Measurements from ENCODE around the gene HOXB7.

The HOXB7 gene

DNA sequence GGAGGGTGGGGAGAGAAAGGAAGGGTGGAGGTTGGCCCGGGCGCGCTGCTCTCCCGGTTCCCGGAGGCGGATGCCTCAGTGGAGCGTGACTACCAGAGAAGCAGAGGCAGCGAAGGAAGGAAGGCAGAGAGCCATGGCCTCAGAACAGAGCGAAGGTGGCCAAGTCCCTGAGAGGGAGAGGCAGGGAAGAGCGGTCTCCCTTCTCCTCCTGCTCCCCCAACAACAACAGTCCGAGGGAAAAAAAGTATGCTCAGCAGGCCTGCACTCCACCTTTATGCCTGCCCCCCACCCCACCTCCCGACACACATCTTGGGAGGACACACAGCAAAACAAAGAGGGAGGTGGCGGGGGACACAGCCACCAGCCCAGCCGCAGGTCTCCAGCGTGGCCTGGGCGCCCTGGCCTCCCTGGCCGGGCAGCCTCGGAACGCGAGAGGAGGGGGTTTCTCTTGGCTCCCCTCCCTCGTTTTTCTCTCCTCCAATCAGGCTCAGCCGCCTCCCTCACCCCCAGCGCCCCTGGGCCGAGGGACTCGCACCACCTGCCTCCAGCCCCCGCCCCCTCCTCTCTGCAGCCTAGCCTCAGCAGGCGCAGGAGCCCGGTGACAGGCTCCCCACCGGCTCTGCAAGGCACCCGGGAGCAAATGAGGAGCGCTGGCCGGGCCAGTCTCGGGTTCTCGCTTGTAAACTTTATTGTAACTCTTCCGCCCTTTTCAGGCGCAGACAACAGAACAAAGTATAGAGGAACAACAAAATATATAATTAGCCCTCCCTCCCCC lies 1.1 kb upstream of the HOXB7 start:
- WGBS = 1% methylated on average over 36 of the region's 36 CpGs
- H3K4me1 ChIP-seq (ENCODE audit: insufficient read depth, low read length) = peaks cover 2% of the 10 kb centered on the region; the same call in 1 of the 2 replicates
- H3K27me3 ChIP-seq (ENCODE audit: insufficient read depth, low read length) = peaks cover 100% of the 10 kb centered on the region
- no peak overlapping the region; the same call in 1 of the 2 replicates for H3K4me3 ChIP-seq (ENCODE audit: low read length)
- no peak overlapping the region for H3K27ac ChIP-seq (ENCODE audit: low read depth, low read length)
- no peaks in the 10 kb centered on the region for H3K9me3 ChIP-seq (ENCODE audit: insufficient read depth, low read depth, low read length)
- H3K36me3 ChIP-seq (ENCODE audit: insufficient read depth, low read length) = no peaks in the 10 kb centered on the region
- no peak overlapping the region for H3K9ac ChIP-seq (ENCODE audit: low read depth, low read length)

DNA sequence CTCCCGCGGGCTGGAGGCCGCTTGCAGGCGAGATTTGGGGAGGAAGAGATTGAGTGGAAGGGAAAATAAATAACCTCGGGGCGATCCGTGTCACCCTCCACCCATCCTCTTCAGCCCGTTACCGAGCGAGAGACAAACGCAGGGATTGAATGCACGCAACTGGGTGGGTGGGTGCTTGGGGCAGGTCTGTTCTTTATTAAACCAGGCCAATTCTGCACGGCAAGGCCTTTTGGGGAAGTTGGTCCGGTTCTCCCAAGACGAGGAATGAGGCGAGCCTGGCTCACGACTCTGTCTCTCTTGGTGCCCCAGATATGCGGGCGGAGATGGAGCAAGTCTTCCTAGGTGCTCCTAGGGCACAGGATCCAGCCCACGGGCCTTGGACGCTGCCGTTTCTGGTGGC lies 396 bp upstream of the HOXB7 start:
- Histone ChIP-seq H3K9me3 (ENCODE audit: insufficient read depth, low read depth, low read length) (no peaks in the 10 kb centered on the region), H3K4me1 (ENCODE audit: insufficient read depth, low read length) (peaks cover 2% of the 10 kb centered on the region; the same call in 1 of the 2 replicates), H3K36me3 (ENCODE audit: insufficient read depth, low read length) (no peaks in the 10 kb centered on the region), H3K4me3 (ENCODE audit: low read length) (peak overlapping the region; percentile 26; the same call in 1 of the 2 replicates), H3K27ac (ENCODE audit: low read depth, low read length) (no peak overlapping the region), H3K9ac (ENCODE audit: low read depth, low read length) (no peak overlapping the region), H3K27me3 (ENCODE audit: insufficient read depth, low read length) (peaks cover 100% of the 10 kb centered on the region)
- WGBS = 5% methylated on average over 21 of the region's 22 CpGs

DNA sequence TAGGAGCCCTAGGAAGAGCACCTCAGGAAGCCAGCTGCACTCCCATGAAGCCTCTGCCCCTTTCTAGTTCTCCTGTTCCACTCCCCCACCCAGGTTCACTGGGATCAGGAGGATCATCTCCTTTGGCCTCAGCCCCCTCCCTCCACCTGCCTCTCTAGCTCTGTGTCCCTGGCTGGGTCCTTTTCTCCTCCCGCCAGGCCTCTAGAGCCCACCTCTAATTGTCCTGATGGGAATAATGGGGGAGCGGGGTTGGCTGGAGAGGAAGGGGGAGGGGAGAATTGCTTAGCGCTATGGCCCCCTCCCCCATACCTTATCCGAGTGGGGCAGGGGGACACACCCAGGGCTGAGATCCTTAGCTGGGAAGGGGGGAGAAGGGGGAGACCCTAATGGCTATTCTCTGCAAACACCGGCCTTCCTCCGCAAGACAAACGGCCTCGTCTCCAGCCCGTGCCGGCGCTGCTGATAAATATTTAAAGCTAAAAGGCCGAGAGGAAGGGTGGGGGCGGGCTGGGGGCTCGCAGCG lies 997 bp downstream of the HOXB7 start:
- 2% methylated on average over 11 of the region's 15 CpGs for WGBS
- Histone ChIP-seq H3K27me3 (ENCODE audit: insufficient read depth, low read length) (peaks cover 100% of the 10 kb centered on the region), H3K9ac (ENCODE audit: low read depth, low read length) (no peak overlapping the region)

DNA sequence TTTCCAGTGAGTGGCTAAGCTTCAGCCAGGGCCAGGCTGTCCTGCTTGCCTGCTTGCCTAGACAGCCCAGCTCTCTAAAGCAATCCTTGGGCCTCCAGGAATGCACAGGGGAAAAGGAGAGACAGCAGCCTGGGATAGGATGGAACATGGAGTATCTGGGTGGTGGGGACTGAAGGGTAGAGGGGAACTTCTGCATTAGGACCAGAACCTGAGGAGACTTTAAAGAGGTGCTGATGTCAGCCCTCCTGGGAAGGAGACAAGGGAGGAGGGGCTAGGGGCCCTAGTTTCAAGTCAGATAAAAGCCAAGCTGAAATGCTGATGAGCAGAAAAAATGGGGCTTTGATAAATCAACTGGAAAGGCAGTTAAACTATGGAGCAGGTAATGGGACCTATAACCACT lies 1.8 kb downstream of the HOXB7 start:
- Histone ChIP-seq H3K27ac (ENCODE audit: low read depth, low read length) (no peak overlapping the region), H3K9me3 (ENCODE audit: insufficient read depth, low read depth, low read length) (no peaks in the 10 kb centered on the region), H3K36me3 (ENCODE audit: insufficient read depth, low read length) (no peaks in the 10 kb centered on the region), H3K4me3 (ENCODE audit: low read length) (no peak overlapping the region), H3K4me1 (ENCODE audit: insufficient read depth, low read length) (peaks cover 2% of the 10 kb centered on the region), H3K9ac (ENCODE audit: low read depth, low read length) (no peak overlapping the region), H3K27me3 (ENCODE audit: insufficient read depth, low read length) (peaks cover 100% of the 10 kb centered on the region)

More for the DNA sequence above, 997 bp downstream of the HOXB7 start:
- H3K4me1 ChIP-seq (ENCODE audit: insufficient read depth, low read length) = peaks cover 2% of the 10 kb centered on the region
- H3K9me3 ChIP-seq (ENCODE audit: insufficient read depth, low read depth, low read length) = no peaks in the 10 kb centered on the region
- no peaks in the 10 kb centered on the region for H3K36me3 ChIP-seq (ENCODE audit: insufficient read depth, low read length)
- H3K27ac ChIP-seq (ENCODE audit: low read depth, low read length) = no peak overlapping the region
- no peak overlapping the region for H3K4me3 ChIP-seq (ENCODE audit: low read length)

DNA sequence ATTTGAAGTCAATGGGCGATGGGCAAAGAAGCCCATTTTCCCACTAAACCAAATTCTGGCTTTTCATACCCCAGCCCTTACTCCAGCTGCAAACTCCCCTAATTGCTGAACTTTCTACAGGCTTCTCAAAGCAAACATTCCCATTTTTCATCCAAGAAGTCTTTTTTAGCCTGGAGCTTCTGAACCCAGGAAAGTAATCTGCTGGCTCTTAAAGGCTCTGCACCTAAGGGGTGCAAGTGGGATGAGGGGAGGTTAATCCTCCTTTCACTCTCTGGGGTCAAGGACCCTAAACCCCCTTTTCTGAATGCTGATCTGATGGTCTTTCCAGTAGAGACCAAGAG lies 2.4 kb downstream of the HOXB7 start:
- H3K9me3 ChIP-seq (ENCODE audit: insufficient read depth, low read depth, low read length) = no peaks in the 10 kb centered on the region
- peaks cover 100% of the 10 kb centered on the region for H3K27me3 ChIP-seq (ENCODE audit: insufficient read depth, low read length)
- H3K27ac ChIP-seq (ENCODE audit: low read depth, low read length) = no peak overlapping the region
- WGBS = 47% methylated on average over 1 of the region's 1 CpG
- peaks cover 2% of the 10 kb centered on the region for H3K4me1 ChIP-seq (ENCODE audit: insufficient read depth, low read length)
- H3K36me3 ChIP-seq (ENCODE audit: insufficient read depth, low read length) = no peaks in the 10 kb centered on the region
- no peak overlapping the region for H3K9ac ChIP-seq (ENCODE audit: low read depth, low read length)
- no peak overlapping the region for H3K4me3 ChIP-seq (ENCODE audit: low read length)

DNA sequence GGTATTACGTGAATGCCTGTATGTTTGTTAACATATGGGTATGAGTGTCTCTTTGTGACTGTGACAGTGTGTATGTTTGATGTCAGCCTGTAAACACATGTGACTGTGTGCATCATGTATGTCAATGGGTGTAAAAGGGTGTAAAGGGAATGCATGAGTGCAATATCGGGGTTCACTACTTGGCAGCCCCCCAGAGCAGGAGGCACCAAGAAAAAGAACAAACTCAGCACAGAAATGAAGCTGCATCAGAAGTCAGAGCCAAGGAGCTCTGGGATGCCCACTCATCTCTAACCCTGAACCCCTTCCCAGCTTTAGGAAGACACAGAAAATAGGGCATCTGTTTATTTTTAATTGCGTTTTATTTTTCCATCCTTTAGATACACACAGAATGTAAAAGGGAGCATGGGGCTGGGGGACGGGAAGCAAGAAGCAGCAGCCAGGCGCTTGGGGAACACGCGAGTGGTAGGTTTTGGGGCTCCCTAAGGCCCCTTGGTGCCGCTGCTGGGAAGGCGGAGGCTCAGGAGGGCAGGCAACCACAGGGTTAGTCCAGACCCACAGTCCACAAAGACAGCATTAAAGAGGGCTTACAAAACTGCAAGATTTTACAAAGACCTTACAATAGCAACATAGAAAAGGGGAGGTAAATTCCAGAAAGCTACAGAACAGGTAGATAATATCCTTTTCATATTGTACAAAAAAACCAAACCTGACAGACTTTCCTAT lies 3.8 kb downstream of the HOXB7 start:
- Histone ChIP-seq H3K27ac (ENCODE audit: low read depth, low read length) (no peak overlapping the region), H3K4me3 (ENCODE audit: low read length) (no peak overlapping the region), H3K9ac (ENCODE audit: low read depth, low read length) (no peak overlapping the region), H3K9me3 (ENCODE audit: insufficient read depth, low read depth, low read length) (no peaks in the 10 kb centered on the region), H3K36me3 (ENCODE audit: insufficient read depth, low read length) (no peaks in the 10 kb centered on the region), H3K4me1 (ENCODE audit: insufficient read depth, low read length) (no peaks in the 10 kb centered on the region; the same call in 1 of the 2 replicates), H3K27me3 (ENCODE audit: insufficient read depth, low read length) (peaks cover 100% of the 10 kb centered on the region)
- WGBS = 30% methylated on average over 8 of the region's 9 CpGs

DNA sequence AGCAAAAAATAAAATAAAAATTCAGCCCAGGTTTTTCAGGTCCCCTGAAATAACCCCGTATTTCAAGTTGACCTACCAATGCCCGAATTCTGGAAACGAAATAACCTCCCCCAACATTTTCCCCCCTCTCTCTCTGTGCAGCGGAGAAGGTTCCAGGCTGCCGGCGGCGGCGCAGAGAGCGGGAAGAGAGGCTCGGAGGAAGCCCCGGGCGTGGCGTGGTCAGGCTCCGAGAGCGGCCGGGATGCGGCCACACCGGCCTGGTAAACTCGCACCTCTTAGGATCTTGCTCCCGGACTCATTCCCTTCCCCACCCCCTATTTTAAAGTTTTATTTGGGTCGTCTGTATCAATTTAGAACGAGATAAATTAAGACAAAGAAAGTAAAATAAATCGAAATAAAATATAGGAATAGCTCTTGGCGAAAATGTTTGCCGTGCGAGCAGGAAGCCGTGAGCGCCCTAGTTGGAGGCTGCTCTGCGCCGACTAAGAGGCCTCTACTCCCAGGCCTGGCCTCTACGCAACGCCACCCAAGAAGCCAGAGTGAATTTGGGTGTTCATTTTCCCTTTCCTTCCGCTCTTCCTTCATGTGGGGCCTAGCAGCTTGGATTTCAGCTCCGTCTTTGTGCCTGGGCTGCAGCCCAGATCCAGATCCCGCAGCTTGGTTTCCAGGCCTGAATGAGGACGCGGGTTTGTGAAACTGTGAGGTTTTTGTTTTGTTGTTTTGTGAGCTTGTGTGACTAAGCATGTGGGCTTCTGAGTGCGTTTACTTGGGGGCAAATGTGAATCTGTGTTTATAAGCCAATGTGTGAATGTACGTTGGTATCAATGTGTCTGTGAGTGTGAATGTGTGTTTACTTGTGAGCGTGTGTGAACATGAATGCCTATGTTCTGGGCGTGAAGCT lies 4.6 kb downstream of the HOXB7 start:
- no peak overlapping the region for H3K9ac ChIP-seq (ENCODE audit: low read depth, low read length)
- no peak overlapping the region for H3K27ac ChIP-seq (ENCODE audit: low read depth, low read length)
- H3K4me3 ChIP-seq (ENCODE audit: low read length) = no peak overlapping the region
- H3K4me1 ChIP-seq (ENCODE audit: insufficient read depth, low read length) = no peaks in the 10 kb centered on the region; the same call in 1 of the 2 replicates
- H3K36me3 ChIP-seq (ENCODE audit: insufficient read depth, low read length) = no peaks in the 10 kb centered on the region
- no peaks in the 10 kb centered on the region for H3K9me3 ChIP-seq (ENCODE audit: insufficient read depth, low read depth, low read length)
- 8% methylated on average over 40 of the region's 41 CpGs for WGBS
- peaks cover 100% of the 10 kb centered on the region for H3K27me3 ChIP-seq (ENCODE audit: insufficient read depth, low read length)

DNA sequence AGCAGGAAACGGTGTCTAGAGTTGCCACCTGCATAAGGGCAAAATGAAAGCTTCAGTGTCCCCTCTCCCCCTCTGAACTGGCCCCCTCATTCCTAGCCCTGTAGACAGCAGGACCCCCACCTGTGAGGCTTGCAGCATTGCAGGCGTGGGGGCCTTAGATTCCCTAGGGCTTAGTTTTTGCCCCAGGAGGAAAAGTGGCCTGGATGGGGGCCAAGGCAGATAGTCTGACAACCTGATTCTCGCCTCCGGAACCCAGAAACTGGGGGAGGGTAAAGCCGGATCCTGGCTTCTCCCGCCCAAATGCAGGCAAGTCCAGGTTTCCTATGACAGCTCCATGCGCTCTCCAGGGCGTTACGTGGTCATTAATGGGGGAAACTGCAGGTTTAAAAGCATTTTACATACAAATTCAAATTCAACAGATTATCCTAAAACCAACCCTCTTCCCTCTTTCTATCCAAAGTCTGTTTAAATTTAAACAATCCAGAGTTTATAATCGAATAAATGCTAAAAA lies 5.4 kb downstream of the HOXB7 start:
- H3K36me3 ChIP-seq (ENCODE audit: insufficient read depth, low read length) = no peaks in the 10 kb centered on the region
- H3K4me3 ChIP-seq (ENCODE audit: low read length) = no peak overlapping the region
- H3K27ac ChIP-seq (ENCODE audit: low read depth, low read length) = no peak overlapping the region
- H3K9me3 ChIP-seq (ENCODE audit: insufficient read depth, low read depth, low read length) = no peaks in the 10 kb centered on the region
- no peak overlapping the region for H3K9ac ChIP-seq (ENCODE audit: low read depth, low read length)
- H3K27me3 ChIP-seq (ENCODE audit: insufficient read depth, low read length) = peaks cover 100% of the 10 kb centered on the region
- 3% methylated on average over 10 of the region's 10 CpGs for WGBS
- no peaks in the 10 kb centered on the region; the same call in 1 of the 2 replicates for H3K4me1 ChIP-seq (ENCODE audit: insufficient read depth, low read length)

DNA sequence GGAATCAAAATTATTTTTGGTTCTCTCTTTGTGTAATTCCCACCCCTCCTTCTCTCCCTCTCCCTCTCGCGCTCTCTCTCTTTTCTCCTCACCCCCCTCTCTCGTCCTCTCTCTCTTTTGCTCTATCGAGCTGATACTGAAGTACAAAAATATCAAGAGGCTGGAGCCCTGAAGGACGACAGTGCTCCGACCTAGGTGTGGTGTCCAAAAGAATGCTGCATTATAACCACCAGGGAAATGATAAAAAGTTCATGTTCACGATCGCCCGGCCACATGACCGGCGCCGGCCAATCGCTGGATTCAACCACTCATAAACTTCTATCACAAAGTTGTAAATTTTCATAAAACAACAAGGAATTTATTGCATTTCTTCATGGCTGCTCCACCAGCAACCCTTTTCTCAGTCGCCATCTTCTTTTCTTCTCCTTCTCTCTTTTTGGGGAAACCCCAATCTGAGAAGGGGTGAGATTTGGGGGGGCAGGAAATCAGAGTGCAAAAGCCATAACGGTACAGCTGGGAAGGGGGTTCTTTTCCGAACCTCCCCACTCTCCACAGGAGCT lies 6.0 kb downstream of the HOXB7 start, which contains the start of gene HOXB6:
Gene HOXB6, minus strand, starts transcription at position 217 of the 560 bp plus-strand sequence. CDS start 6,836 bp downstream, outside the sequence.
- WGBS = 9% methylated on average over 13 of the region's 16 CpGs

DNA sequence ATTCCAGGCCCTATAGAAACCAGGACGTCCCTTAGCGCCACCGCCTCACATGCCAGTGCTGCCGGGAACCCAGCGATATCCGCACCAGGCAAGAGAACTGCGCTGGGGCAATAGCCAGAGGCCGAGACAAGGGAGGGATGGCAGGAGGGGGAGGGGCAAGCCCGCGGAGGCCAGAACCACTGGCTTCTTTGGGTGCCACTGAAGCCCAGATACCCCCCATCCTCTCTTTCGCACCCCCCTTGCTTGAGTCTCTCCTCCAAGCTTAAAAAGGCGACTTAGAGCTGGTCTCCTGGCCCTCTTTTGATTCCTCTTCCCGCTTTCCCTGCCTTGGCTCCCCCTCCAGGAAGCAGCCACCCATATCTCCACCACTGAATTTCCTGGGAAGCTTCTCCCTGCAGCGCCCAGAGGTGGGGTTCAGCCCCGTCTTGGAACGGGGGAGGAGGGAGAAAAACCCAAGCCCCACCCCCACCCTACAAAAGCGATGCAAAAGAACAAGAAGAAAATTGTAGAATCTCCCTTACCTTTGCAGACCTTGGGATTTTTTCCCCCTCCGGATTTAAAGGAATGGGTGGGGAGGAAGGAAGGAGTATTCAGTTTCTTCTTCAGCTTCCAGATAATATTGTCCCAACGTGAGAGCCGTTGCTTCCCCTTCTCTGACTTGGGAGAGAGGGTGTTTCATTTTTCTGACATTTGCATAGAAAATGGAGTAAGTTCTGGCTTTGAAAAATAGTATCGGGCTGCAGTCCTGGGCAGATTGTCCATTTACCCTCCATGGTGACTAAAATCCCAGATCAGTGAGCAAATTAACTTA lies 6.7 kb downstream of the HOXB7 start:
- no peaks in the 10 kb centered on the region for H3K36me3 ChIP-seq (ENCODE audit: insufficient read depth, low read length)
- H3K9ac ChIP-seq (ENCODE audit: low read depth, low read length) = no peak overlapping the region
- H3K27ac ChIP-seq (ENCODE audit: low read depth, low read length) = no peak overlapping the region
- peaks cover 100% of the 10 kb centered on the region for H3K27me3 ChIP-seq (ENCODE audit: insufficient read depth, low read length)
- no peak overlapping the region for H3K4me3 ChIP-seq (ENCODE audit: low read length)
- H3K9me3 ChIP-seq (ENCODE audit: insufficient read depth, low read depth, low read length) = no peaks in the 10 kb centered on the region
- H3K4me1 ChIP-seq (ENCODE audit: insufficient read depth, low read length) = no peaks in the 10 kb centered on the region; the same call in 1 of the 2 replicates
- 5% methylated on average over 16 of the region's 21 CpGs for WGBS

More for the DNA sequence above, 6.0 kb downstream of the HOXB7 start, which contains the start of gene HOXB6:
- Histone ChIP-seq H3K9ac (ENCODE audit: low read depth, low read length) (no peak within 1 kb of the TSS), H3K4me1 (ENCODE audit: insufficient read depth, low read length) (no peaks in the 10 kb centered on the region; the same call in 1 of the 2 replicates), H3K27me3 (ENCODE audit: insufficient read depth, low read length) (peaks cover 100% of the 10 kb centered on the region), H3K36me3 (ENCODE audit: insufficient read depth, low read length) (no peaks in the 10 kb centered on the region), H3K4me3 (ENCODE audit: low read length) (no peak within 1 kb of the TSS), H3K9me3 (ENCODE audit: insufficient read depth, low read depth, low read length) (no peaks in the 10 kb centered on the region), H3K27ac (ENCODE audit: low read depth, low read length) (no peak within 1 kb of the TSS)

Data from HUES64 (cell line).